ENCODE measurements around the gene PRKCQ. TPM values are rescaled to one million over a fixed set of nuclear protein-coding genes. Genes with fewer than 3 reads are reported as not detected.

The PRKCQ gene
- total RNA-seq, 4 donors from 2014 or later, result 0.21 to 0.30 TPM; not detected in 2

- no peak for DNase-seq (ENCODE audit: low spot score in 2 of 2)
- H3K36me3 ChIP-seq, result no peaks in the 10 kb centered on the region
- TF ChIP-seq POLR2A (IDR thresholded peaks at IDR 0.05) (no peak), EP300 (IDR thresholded peaks at IDR 0.05) (no peak), CTCF (IDR thresholded peaks at IDR 0.05) (no peak)
- no peaks in the 10 kb centered on the region for H3K4me1 ChIP-seq
- H3K9me3 ChIP-seq, result no peaks in the 10 kb centered on the region
- no peaks in the 10 kb centered on the region for H3K27me3 ChIP-seq
- H3K27ac ChIP-seq, result no peak overlapping the region
- 49 to 53% methylated on average over 1 of the region's 1 CpG for WGBS, 2 donors
- no peak overlapping the region for H3K4me3 ChIP-seq
Observed at GRCh38 chr10:6602700-6603084, 22.6 kb upstream of the PRKCQ start.

DNA sequence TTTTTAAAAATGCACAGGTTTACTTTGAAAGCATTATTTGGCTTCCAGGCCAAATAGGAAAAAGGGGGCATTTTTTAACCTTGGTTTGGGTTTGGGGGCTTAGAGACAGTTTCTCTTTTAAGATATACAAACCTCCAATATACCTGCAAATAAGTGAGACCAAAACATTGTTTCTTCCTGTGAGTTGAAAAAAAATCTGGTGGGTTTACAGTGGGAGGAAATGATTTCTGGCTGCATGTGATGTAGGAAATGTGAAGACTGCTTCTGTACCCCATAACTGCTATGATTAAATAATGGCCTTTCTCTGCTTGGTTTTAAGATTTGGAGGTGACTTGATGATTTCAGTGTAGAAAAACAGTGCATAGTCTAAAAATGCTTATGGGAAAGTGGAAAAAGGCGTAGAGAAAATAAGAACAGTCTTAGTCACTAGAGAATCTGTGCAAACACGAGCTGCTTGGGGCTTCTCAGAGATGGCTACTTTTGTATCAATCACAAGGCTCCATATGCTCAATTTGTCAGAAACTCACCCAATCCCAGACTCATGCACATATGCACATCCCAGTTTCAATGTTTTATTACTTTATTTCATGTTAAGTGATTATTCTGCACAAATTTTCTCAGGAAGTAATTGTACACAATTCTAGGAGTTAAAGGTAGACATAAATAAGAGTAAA, 22.1 kb upstream of the PRKCQ start:
- no peak for TF ChIP-seq POLR2A (IDR thresholded peaks at IDR 0.05)
- H3K9me3 ChIP-seq, result no peaks in the 10 kb centered on the region
- no peaks in the 10 kb centered on the region for H3K36me3 ChIP-seq
- no peak overlapping the region for H3K4me3 ChIP-seq
- DNase-seq (ENCODE audit: low spot score in 2 of 2), result no peak
- 69 to 81% methylated on average over 2 of the region's 2 CpGs for WGBS, 2 donors
- no peaks in the 10 kb centered on the region for H3K4me1 ChIP-seq
- no peak overlapping the region for H3K27ac ChIP-seq
- no peaks in the 10 kb centered on the region for H3K27me3 ChIP-seq

DNA sequence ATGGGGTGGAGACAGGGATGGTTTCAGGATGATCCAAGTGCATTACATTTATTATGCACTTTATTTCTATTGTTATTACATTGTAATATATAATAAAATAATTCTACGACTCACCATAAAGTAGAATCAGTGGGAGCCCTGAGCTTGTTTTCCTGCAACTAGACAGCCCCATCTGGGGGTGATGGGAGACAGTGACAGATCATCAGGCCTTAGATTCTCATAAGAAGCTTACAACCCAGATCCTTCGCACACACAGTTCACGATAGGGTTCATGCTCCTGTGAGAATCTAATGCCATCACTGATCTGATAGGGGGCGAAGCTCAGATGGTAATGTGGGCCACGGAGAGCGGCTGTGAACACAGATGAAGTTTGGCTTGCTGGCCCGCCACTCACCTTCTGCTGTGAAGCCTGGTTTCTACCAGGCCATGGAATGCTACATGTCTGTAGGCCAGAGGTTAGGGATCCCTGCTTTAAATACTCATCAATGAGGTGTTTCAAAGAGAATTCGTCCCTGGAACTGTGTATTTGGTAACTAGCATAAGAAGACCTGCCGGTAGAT, 21.2 kb upstream of the PRKCQ start:
- H3K27me3 ChIP-seq, result no peaks in the 10 kb centered on the region
- no peak for DNase-seq (ENCODE audit: low spot score in 2 of 2)
- WGBS, 2 donors, result 83% methylated on average over 9 of the region's 9 CpGs
- H3K9me3 ChIP-seq, result no peaks in the 10 kb centered on the region
- H3K4me3 ChIP-seq, result no peak overlapping the region
- H3K36me3 ChIP-seq, result no peaks in the 10 kb centered on the region
- no peaks in the 10 kb centered on the region for H3K4me1 ChIP-seq
- TF ChIP-seq EP300 (IDR thresholded peaks at IDR 0.05) (no peak), POLR2A (IDR thresholded peaks at IDR 0.05) (no peak), CTCF (IDR thresholded peaks at IDR 0.05) (no peak)
- no peak overlapping the region for H3K27ac ChIP-seq

DNA sequence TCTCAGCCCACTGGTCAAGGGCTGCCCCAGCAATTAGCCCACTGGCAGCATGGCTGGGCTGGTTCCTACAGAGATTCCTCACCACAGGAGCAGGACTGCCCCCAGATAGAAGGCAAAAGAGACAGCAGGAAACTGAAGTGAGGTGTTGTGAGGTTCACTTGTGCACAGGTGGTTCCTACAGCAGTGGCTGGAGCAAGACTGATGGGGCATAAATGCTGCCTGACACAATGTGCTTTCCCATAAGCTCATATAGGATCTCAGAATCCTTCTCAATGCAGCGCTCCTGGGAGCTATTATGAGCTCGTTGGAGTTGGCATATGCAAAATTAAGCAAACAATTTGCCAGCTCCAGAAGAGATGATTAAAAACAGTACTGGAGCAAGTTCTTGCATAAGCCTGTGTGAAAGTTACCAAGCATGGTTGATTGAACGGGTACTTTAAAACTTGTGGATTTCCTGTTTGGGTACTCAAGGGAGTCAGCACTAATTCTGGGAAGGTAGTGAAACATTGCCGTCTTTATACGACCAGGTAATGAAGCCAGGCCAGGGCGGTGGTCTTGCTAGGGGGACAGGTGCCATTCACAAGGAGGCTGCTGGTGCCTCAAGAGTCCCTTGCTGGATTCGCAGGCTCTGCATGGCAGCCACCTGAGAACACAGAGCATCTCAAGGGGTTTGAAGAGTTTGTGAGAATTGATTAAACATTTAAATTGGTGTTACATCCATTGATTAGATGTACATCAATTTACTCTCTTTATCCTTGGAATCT, 20.3 kb upstream of the PRKCQ start:
- H3K9me3 ChIP-seq, result no peaks in the 10 kb centered on the region
- TF ChIP-seq CTCF (IDR thresholded peaks at IDR 0.05), result no peak
- no peak for TF ChIP-seq POLR2A (IDR thresholded peaks at IDR 0.05)
- no peak for TF ChIP-seq EP300 (IDR thresholded peaks at IDR 0.05)
- no peak for DNase-seq (ENCODE audit: low spot score in 2 of 2)
- H3K4me3 ChIP-seq, result no peak overlapping the region
- WGBS, 2 donors, result 80 to 83% methylated on average over 7 of the region's 7 CpGs
- no peaks in the 10 kb centered on the region for H3K4me1 ChIP-seq
- no peak overlapping the region for H3K27ac ChIP-seq
- H3K27me3 ChIP-seq, result no peaks in the 10 kb centered on the region
- no peaks in the 10 kb centered on the region for H3K36me3 ChIP-seq

- 75 to 83% methylated on average over 1 of the region's 1 CpG for WGBS, 2 donors
- TF ChIP-seq CTCF (IDR thresholded peaks at IDR 0.05) (no peak), EP300 (IDR thresholded peaks at IDR 0.05) (no peak), POLR2A (IDR thresholded peaks at IDR 0.05) (no peak)
Observed at GRCh38 chr10:6598679-6599078, 18.6 kb upstream of the PRKCQ start.

More at GRCh38 chr10:6598679-6599078, 18.6 kb upstream of the PRKCQ start:
- H3K4me3 ChIP-seq, result no peak overlapping the region
- H3K9me3 ChIP-seq, result no peaks in the 10 kb centered on the region
- H3K27ac ChIP-seq, result no peak overlapping the region
- no peaks in the 10 kb centered on the region for H3K27me3 ChIP-seq
- H3K36me3 ChIP-seq, result no peaks in the 10 kb centered on the region
- H3K4me1 ChIP-seq, result no peaks in the 10 kb centered on the region
- no peak for DNase-seq (ENCODE audit: low spot score in 2 of 2)

All from tibial nerve (tissue), 4 donors.